HG03558 (cell line): Measurements from ENCODE around the gene PEX14.
"Not testable (repeated sequence)": the region's sequence is repeated elsewhere in the genome, so short reads cannot be mapped to it uniquely, and the experiment has no call there.

Source experiments
- ATAC-seq: cut with Tn5 transposase; IDR thresholded peaks from one replicate; pipeline ENCODE4 v1.9.1; 2021; ENCODE audit warnings: moderate number of reproducible peaks; ENCODE audit not compliant: unreplicated experiment; ENCODE audit errors: extremely low read depth

Gene PEX14

GRCh38 chr1:10490286-10490970 is 15.7 kb downstream of the PEX14 start:
- ATAC-seq: no peak

GRCh38 chr1:10494418-10494753 is 19.6 kb downstream of the PEX14 start:
- ATAC-seq: no peak

GRCh38 chr1:10494754-10495474 is 20.2 kb downstream of the PEX14 start:
- peak; percentile 52 for ATAC-seq

- ATAC-seq: no peak
These were observed 20.7 kb downstream of the PEX14 start for GRCh38 chr1:10495475-10495817.

- no peak for ATAC-seq
These were observed 21.2 kb downstream of the PEX14 start for GRCh38 chr1:10495952-10496351.

- ATAC-seq: no peak
These were observed 22.4 kb downstream of the PEX14 start for GRCh38 chr1:10497109-10497508.

- ATAC-seq: no peak
These were observed 23.5 kb downstream of the PEX14 start for GRCh38 chr1:10498231-10498630.

GRCh38 chr1:10502206-10502605 is 27.5 kb downstream of the PEX14 start:
- ATAC-seq: no peak

- no peak for ATAC-seq
These were observed 29.5 kb downstream of the PEX14 start for GRCh38 chr1:10504249-10504648.

GRCh38 chr1:10506046-10506676 is 31.4 kb downstream of the PEX14 start:
- not testable (repeated sequence) for ATAC-seq

GRCh38 chr1:10506677-10507047 is 31.9 kb downstream of the PEX14 start:
- ATAC-seq: no peak

- no peak for ATAC-seq
These were observed 32.5 kb downstream of the PEX14 start for GRCh38 chr1:10507111-10507879.

- ATAC-seq: no peak
These were observed 33.8 kb downstream of the PEX14 start for GRCh38 chr1:10508511-10508951.

GRCh38 chr1:10509809-10510509 is 35.2 kb downstream of the PEX14 start:
- no peak for ATAC-seq

GRCh38 chr1:10510520-10511493 is 36.1 kb downstream of the PEX14 start:
- ATAC-seq: no peak

- no peak for ATAC-seq
These were observed 36.7 kb downstream of the PEX14 start for GRCh38 chr1:10511494-10511885.

- no peak for ATAC-seq
These were observed 38.4 kb downstream of the PEX14 start for GRCh38 chr1:10513199-10513598.

GRCh38 chr1:10514490-10515235 is 39.9 kb downstream of the PEX14 start:
- no peak for ATAC-seq
